Endothelial cell of umbilical vein (primary cell): Measurements from ENCODE around the gene PRELID3B. TPM values are rescaled to one million over a fixed set of nuclear protein-coding genes. Genes with fewer than 3 reads are reported as not detected.

Experiments
- BruUV-seq: library from RNA; stranded (reverse); fragments of 400-500 nt; replicated peaks from 2 replicates; lab custom pipeline; 2021; lab: Mats Ljungman, UMichigan
- CTCF ChIA-PET: fragments of 300-600, 350-600 bp; sonication (Branson Sonifier 250); formaldehyde crosslinking; loops from one replicate; lab custom pipeline; 2021; ENCODE audit warnings: antibody characterized with exemption, inconsistent platforms; lab: Charles Lee
- POLR2A ChIA-PET: fragments of 300-600, 350-600 bp; sonication (Branson Sonifier 250); formaldehyde crosslinking; loops from one replicate; lab custom pipeline; 2021; ENCODE audit warnings: antibody characterized with exemption, inconsistent platforms; lab: Charles Lee
- DNase-seq: peaks from one replicate; pipeline ENCODE4 v3.0.0-alpha.2; 2011; ENCODE audit warnings: low read depth, low spot score
- FAIRE-seq: peaks from 2 replicates; lab custom pipeline; 2011; peaks lifted over from hg19 to GRCh38; lab: Jason Lieb, UNC
- H2AFZ ChIP-seq: 2 replicates; pipeline ENCODE4 v1.6.0; 2012; ENCODE audit warnings: low read depth, low read length, control low read depth, inconsistent platforms
- H3K27ac ChIP-seq: 2 replicates; pipeline ENCODE4 v1.5.1; 2011; ENCODE audit warnings: low read depth, mild to moderate bottlenecking, control low read depth, low read length, moderate library complexity; ENCODE audit not compliant: insufficient read depth
- H3K27me3 ChIP-seq, 2 experiments: 2 replicates each; pipeline versions ENCODE4 v1.6.0 to v1.6.1; 2011; ENCODE audit warnings: low read length in 2 of 2, mixed read lengths in 1 of 2; ENCODE audit not compliant: control insufficient read depth in 2 of 2, insufficient read depth in 2 of 2
- H3K36me3 ChIP-seq, 2 experiments: 2 replicates in 1 of 2; 3 replicates in 1 of 2; pipeline ENCODE4 v1.5.1; 2011; ENCODE audit warnings: low read length in 2 of 2, mild to moderate bottlenecking in 1 of 2, moderate library complexity in 1 of 2; ENCODE audit not compliant: control insufficient read depth in 2 of 2, insufficient read depth in 2 of 2; ENCODE audit errors: extremely low read depth in 1 of 2
- H3K4me1 ChIP-seq: 3 replicates; pipeline ENCODE4 v1.5.1; 2011; ENCODE audit warnings: mild to moderate bottlenecking, low read length; ENCODE audit not compliant: control insufficient read depth, insufficient read depth; ENCODE audit errors: extremely low read depth
- H3K4me2 ChIP-seq: 2 replicates; pipeline ENCODE4 v1.6.1; 2011; ENCODE audit warnings: low read length, control low read depth, mixed read lengths; ENCODE audit not compliant: insufficient read depth
- H3K4me3 ChIP-seq, 3 experiments: fragments of 200-600 bp in 1 of 3; sonication (generic), shearing (Covaris generic) in 1 of 3; replicated peaks in 1 of 3; 2 replicates each; pipeline ENCODE4 v1.5.1; 2011 to 2016; ENCODE audit warnings: control low read depth in 3 of 3, low read length in 3 of 3, mild to moderate bottlenecking in 2 of 3, inconsistent platforms in 1 of 3, low read depth in 1 of 3, moderate library complexity in 1 of 3; ENCODE audit not compliant: insufficient read depth in 1 of 3
- H3K79me2 ChIP-seq: 2 replicates; pipeline ENCODE4 v1.6.0; 2012; ENCODE audit warnings: low read length, inconsistent platforms; ENCODE audit not compliant: control insufficient read depth, insufficient read depth
- H3K9ac ChIP-seq: replicated peaks from 2 replicates; pipeline ENCODE3; 2011; ENCODE audit warnings: low read length, control low read depth; ENCODE audit not compliant: insufficient read depth; ENCODE audit errors: extremely low read depth
- H3K9me1 ChIP-seq: replicated peaks from 3 replicates; pipeline ENCODE4 v1.6.0; 2011; ENCODE audit warnings: mild to moderate bottlenecking, low read length; ENCODE audit not compliant: control insufficient read depth, insufficient read depth; ENCODE audit errors: extremely low read depth
- H3K9me3 ChIP-seq: replicated peaks from 2 replicates; pipeline ENCODE4 v1.5.1; 2012; ENCODE audit warnings: low read length, inconsistent platforms; ENCODE audit not compliant: control insufficient read depth, insufficient read depth
- H4K20me1 ChIP-seq: replicated peaks from 2 replicates; pipeline ENCODE3; 2011; ENCODE audit warnings: mild to moderate bottlenecking, low read length; ENCODE audit not compliant: control insufficient read depth, insufficient read depth; ENCODE audit errors: extremely low read depth
- EZH2 ChIP-seq: IDR thresholded peaks from 2 replicates; pipeline ENCODE4 v1.6.1; 2012; ENCODE audit warnings: borderline replicate concordance, low read depth, mild to moderate bottlenecking, moderate library complexity, low read length, inconsistent platforms; ENCODE audit not compliant: severe bottlenecking
- FOS ChIP-seq: IDR thresholded peaks from 2 replicates; pipeline ENCODE4 v1.6.1; 2011; ENCODE audit warnings: mild to moderate bottlenecking, low read length, moderate library complexity, borderline replicate concordance; ENCODE audit not compliant: insufficient read depth
- GATA2 ChIP-seq: IDR thresholded peaks from 2 replicates; pipeline ENCODE4 v1.7.0; 2011; ENCODE audit warnings: low read depth, mild to moderate bottlenecking, moderate library complexity, mixed read lengths, low read length; ENCODE audit not compliant: insufficient read length, insufficient read depth
- JUN ChIP-seq: IDR thresholded peaks from 2 replicates; pipeline ENCODE4 v1.6.1; 2011; ENCODE audit warnings: borderline replicate concordance, low read depth; ENCODE audit not compliant: insufficient read length, insufficient read depth
- MAX ChIP-seq: IDR thresholded peaks from 2 replicates; pipeline ENCODE4 v1.6.1; 2011; ENCODE audit not compliant: insufficient read depth, insufficient read length
- MYC ChIP-seq: IDR thresholded peaks from one replicate; pipeline ENCODE4 v1.6.1; 2011; ENCODE audit warnings: mild to moderate bottlenecking, low read depth, low read length
- POLR2A ChIP-seq: IDR thresholded peaks from 2 replicates; pipeline ENCODE4 v1.6.1; 2012; ENCODE audit warnings: low read depth, mild to moderate bottlenecking, control low read depth, low read length
- POLR2AphosphoS5 ChIP-seq: IDR thresholded peaks from 2 replicates; pipeline ENCODE4 v1.6.1; 2012; ENCODE audit warnings: low read depth, mild to moderate bottlenecking, control low read depth, low read length, moderate library complexity; ENCODE audit not compliant: insufficient read depth
- dilution Hi-C: fragments of 300-500 bp; cut with MboI; formaldehyde crosslinking; loops from one replicate; pipeline ENCODE4 v1.15.0; 2019; ENCODE audit warnings: low sequenced_read_pairs; ENCODE audit not compliant: extremely low pct_ligation_motif_present
- intact Hi-C: fragments of 100-400 bp; cut with micrococcal nuclease; formaldehyde crosslinking; loops from one replicate; pipeline ENCODE4 v1.10.0; 2022
- polyA plus RNA-seq, 4 experiments: library from polyadenylated mRNA; depleted of rRNA in 3 of 4; stranded (reverse) in 3 of 4; unstranded in 1 of 4; fragments of >200 nt; gene quantifications; 2 replicates each; pipeline versions ENCODE4 v1.2.1 to v1.2.3, GENCODE V29; 2011 to 2012; ENCODE audit warnings: missing spikeins in 1 of 4
- total RNA-seq: library from RNA; stranded (reverse); gene quantifications from 2 replicates; pipeline ENCODE4 v1.2.3, GENCODE V29; 2021
- TF ChIP-seq, protein P1 (sequence below), 2 donors: IDR thresholded peaks; 1 replicate in 1 of 2; 2 replicates in 1 of 2; pipeline ENCODE4 v1.5.1; 2011; ENCODE audit warnings: low read length in 2 of 2, mild to moderate bottlenecking in 2 of 2, moderate library complexity in 2 of 2, control low read depth in 1 of 2, inconsistent platforms in 1 of 2, low read depth in 1 of 2; ENCODE audit not compliant: insufficient read depth in 1 of 2; ENCODE audit errors: extremely low read depth in 1 of 2

The PRELID3B gene
- total and polyA plus RNA-seq, 2 donors (not counting 3 experiments of a cell fraction or from before 2014, with no cell fraction given) = 14.9 to 57.2 TPM

- Histone ChIP-seq H3K27me3 (no peaks in the 10 kb centered on the region), H3K27ac (no peak overlapping the region), H3K4me2 (no peak overlapping the region), H4K20me1 (no peaks in the 10 kb centered on the region), H2AFZ (no peak overlapping the region), H3K9me1 (no peaks in the 10 kb centered on the region), H3K9ac (no peak overlapping the region), H3K79me2 (peaks cover 45% of the 10 kb centered on the region), H3K9me3 (no peaks in the 10 kb centered on the region), H3K4me3 (no peak overlapping the region), H3K36me3 (peaks cover 17 to 35% of the 10 kb centered on the region in 2 experiments), H3K4me1 (peaks cover 33% of the 10 kb centered on the region)
- dilution Hi-C loops = no loop called here
- intact Hi-C loops = loop anchor here (5.0 kb wide), 1 partner anchor 36 kb away; no protein-coding TSS in a partner anchor
- CTCF ChIA-PET = interaction anchor here (1.6 to 2.2 kb wide), 3 partner anchors 22 to 163 kb away, joined by 7 to 10 read pairs (median 7); no protein-coding TSS in a partner anchor
- no peak for TF ChIP-seq MAX
- POLR2A ChIA-PET = interaction anchor here (1.3 kb wide), 1 partner anchor 29 kb away, joined by 3 read pairs; no protein-coding TSS in a partner anchor
- DNase-seq (no peak), FAIRE-seq (no peak)
- BruUV-seq = no TSS peak
These were observed 8.9 kb downstream of the PRELID3B start for GRCh38 chr20:59033616-59034165.

- Histone ChIP-seq H3K27ac (peak overlapping the region; percentile 79), H3K9me3 (no peaks in the 10 kb centered on the region), H3K9me1 (no peaks in the 10 kb centered on the region), H4K20me1 (no peaks in the 10 kb centered on the region), H3K4me1 (peaks cover 39% of the 10 kb centered on the region), H3K4me3 (peak overlapping the region in 1 of 3 experiments; percentile 76), H3K9ac (no peak overlapping the region), H3K27me3 (no peaks in the 10 kb centered on the region), H2AFZ (no peak overlapping the region), H3K79me2 (peaks cover 46% of the 10 kb centered on the region), H3K4me2 (peak overlapping the region; percentile 88), H3K36me3 (peaks cover 17 to 35% of the 10 kb centered on the region in 2 experiments)
- TF ChIP-seq FOS (no peak), MAX (no peak), POLR2AphosphoS5 (no peak), MYC (no peak), GATA2 (no peak), JUN (no peak), EZH2 (no peak), POLR2A (no peak)
- TF ChIP-seq, protein P1, sequence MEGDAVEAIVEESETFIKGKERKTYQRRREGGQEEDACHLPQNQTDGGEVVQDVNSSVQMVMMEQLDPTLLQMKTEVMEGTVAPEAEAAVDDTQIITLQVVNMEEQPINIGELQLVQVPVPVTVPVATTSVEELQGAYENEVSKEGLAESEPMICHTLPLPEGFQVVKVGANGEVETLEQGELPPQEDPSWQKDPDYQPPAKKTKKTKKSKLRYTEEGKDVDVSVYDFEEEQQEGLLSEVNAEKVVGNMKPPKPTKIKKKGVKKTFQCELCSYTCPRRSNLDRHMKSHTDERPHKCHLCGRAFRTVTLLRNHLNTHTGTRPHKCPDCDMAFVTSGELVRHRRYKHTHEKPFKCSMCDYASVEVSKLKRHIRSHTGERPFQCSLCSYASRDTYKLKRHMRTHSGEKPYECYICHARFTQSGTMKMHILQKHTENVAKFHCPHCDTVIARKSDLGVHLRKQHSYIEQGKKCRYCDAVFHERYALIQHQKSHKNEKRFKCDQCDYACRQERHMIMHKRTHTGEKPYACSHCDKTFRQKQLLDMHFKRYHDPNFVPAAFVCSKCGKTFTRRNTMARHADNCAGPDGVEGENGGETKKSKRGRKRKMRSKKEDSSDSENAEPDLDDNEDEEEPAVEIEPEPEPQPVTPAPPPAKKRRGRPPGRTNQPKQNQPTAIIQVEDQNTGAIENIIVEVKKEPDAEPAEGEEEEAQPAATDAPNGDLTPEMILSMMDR (IDR thresholded peaks at IDR 0.05; ENCODE audit: extremely low read depth in 1 of 2, insufficient read depth in 1 of 2, low read depth in 1 of 2, low read length in 2 of 2) = no peak
- FAIRE-seq (no peak), DNase-seq (no peak)
- CTCF ChIA-PET = interaction anchor here (0.8 to 2.2 kb wide), 6 partner anchors 12 to 165 kb away, joined by 3 to 10 read pairs (median 6); no protein-coding TSS in a partner anchor
- intact Hi-C loops (loop anchor here (5.0 kb wide), 1 partner anchor 36 kb away; no protein-coding TSS in a partner anchor), dilution Hi-C loops (no loop called here)
- POLR2A ChIA-PET = interaction anchor here (1.3 kb wide), 1 partner anchor 29 kb away, joined by 3 read pairs; no protein-coding TSS in a partner anchor
- BruUV-seq = no TSS peak
These were observed 9.5 kb downstream of the PRELID3B start for GRCh38 chr20:59033093-59033492.
